Smooth muscle cell (in vitro differentiated cells): Measurements from ENCODE around the gene MCIDAS. TPM values are rescaled to one million over a fixed set of nuclear protein-coding genes. Genes with fewer than 3 reads are reported as not detected.

ENCODE experiments used
- DNase-seq: peaks from one replicate; lab custom pipeline; 2025; ENCODE audit not compliant: unreplicated experiment; lab: John Stamatoyannopoulos, UW
- H2AFZ ChIP-seq: fragments of 200-600 bp; sonication (generic); 2 replicates; pipeline ENCODE4 v1.6.0; 2016; ENCODE audit warnings: antibody characterized with exemption, low read depth, mild to moderate bottlenecking
- H3F3A ChIP-seq: fragments of 200-600 bp; sonication (generic); 2 replicates; pipeline ENCODE4 v1.6.0; 2017; ENCODE audit warnings: antibody characterized with exemption, low read depth
- H3K27ac ChIP-seq: fragments of 200-600 bp; sonication (generic); 2 replicates; pipeline ENCODE4 v1.5.1; 2016; ENCODE audit warnings: low read depth, mild to moderate bottlenecking
- H3K27me3 ChIP-seq: fragments of 200-600 bp; sonication (generic); 2 replicates; pipeline ENCODE4 v1.6.1; 2016; ENCODE audit warnings: low read depth, mild to moderate bottlenecking
- H3K36me3 ChIP-seq: fragments of 200-600 bp; sonication (generic); 2 replicates; pipeline ENCODE4 v1.5.1; 2016; ENCODE audit warnings: low read depth
- H3K4me1 ChIP-seq: fragments of 200-600 bp; sonication (generic); 2 replicates; pipeline ENCODE4 v1.5.1; 2016; ENCODE audit warnings: low read depth
- H3K4me2 ChIP-seq: fragments of 200-600 bp; sonication (generic); 2 replicates; pipeline ENCODE4 v1.6.0; 2016; ENCODE audit warnings: mild to moderate bottlenecking
- H3K4me3 ChIP-seq: fragments of 200-600 bp; sonication (generic); 2 replicates; pipeline ENCODE4 v1.5.1; 2016; ENCODE audit warnings: mild to moderate bottlenecking
- H3K79me2 ChIP-seq: fragments of 200-600 bp; sonication (generic); 2 replicates; pipeline ENCODE4 v1.6.0; 2016; ENCODE audit warnings: low read depth, mild to moderate bottlenecking
- H3K9ac ChIP-seq: fragments of 200-600 bp; sonication (generic); 2 replicates; pipeline ENCODE4 v1.6.0; 2016; ENCODE audit warnings: low read depth
- H3K9me3 ChIP-seq: fragments of 200-600 bp; sonication (generic); replicated peaks from 2 replicates; pipeline ENCODE4 v1.5.1; 2016; ENCODE audit warnings: low read depth
- H4K20me1 ChIP-seq: fragments of 200-600 bp; sonication (generic); 2 replicates; pipeline ENCODE4 v1.6.0; 2016; ENCODE audit warnings: low read depth
- WGBS: methylation state at CpG from one replicate; pipeline ENCODE4 v1.1.7; 2016; ENCODE audit warnings: low lambda C conversion rate; 5-methylcytosine and 5-hydroxymethylcytosine counted together
- polyA plus RNA-seq: library from polyadenylated mRNA; unstranded; fragments of >200 nt; fragmentation: Nextera tagmentation; extraction: Ambion mirVana; gene quantifications from 2 replicates; pipeline ENCODE4 v1.2.1, GENCODE V29; 2016
- total RNA-seq: library from RNA; depleted of rRNA; stranded (reverse); fragments of >200 nt; gene quantifications from 2 replicates; pipeline ENCODE4 v1.2.3, GENCODE V29; 2014
- TF ChIP-seq, protein P1 (sequence below): fragments of 200-600 bp; sonication (generic); IDR thresholded peaks from 2 replicates; pipeline ENCODE4 v1.5.1; 2017; ENCODE audit warnings: borderline replicate concordance, mild to moderate bottlenecking, antibody characterized with exemption; ENCODE audit not compliant: insufficient read depth, poor library complexity, severe bottlenecking

MCIDAS gene
- total and polyA plus RNA-seq, 2 experiments from 2014 or later: not detected

- Histone ChIP-seq H3K36me3 (no peaks in the 10 kb centered on the region), H4K20me1 (no peaks in the 10 kb centered on the region), H3K9ac (peak overlapping the region; percentile 23), H3F3A (no peaks in the 10 kb centered on the region), H3K27me3 (peaks cover 53% of the 10 kb centered on the region), H3K4me3 (peak overlapping the region; percentile 63), H2AFZ (peak overlapping the region; percentile 97), H3K79me2 (no peaks in the 10 kb centered on the region), H3K4me1 (peaks cover 15% of the 10 kb centered on the region), H3K9me3 (no peaks in the 10 kb centered on the region), H3K27ac (no peak overlapping the region), H3K4me2 (peak overlapping the region; percentile 95)
- TF ChIP-seq, protein P1, sequence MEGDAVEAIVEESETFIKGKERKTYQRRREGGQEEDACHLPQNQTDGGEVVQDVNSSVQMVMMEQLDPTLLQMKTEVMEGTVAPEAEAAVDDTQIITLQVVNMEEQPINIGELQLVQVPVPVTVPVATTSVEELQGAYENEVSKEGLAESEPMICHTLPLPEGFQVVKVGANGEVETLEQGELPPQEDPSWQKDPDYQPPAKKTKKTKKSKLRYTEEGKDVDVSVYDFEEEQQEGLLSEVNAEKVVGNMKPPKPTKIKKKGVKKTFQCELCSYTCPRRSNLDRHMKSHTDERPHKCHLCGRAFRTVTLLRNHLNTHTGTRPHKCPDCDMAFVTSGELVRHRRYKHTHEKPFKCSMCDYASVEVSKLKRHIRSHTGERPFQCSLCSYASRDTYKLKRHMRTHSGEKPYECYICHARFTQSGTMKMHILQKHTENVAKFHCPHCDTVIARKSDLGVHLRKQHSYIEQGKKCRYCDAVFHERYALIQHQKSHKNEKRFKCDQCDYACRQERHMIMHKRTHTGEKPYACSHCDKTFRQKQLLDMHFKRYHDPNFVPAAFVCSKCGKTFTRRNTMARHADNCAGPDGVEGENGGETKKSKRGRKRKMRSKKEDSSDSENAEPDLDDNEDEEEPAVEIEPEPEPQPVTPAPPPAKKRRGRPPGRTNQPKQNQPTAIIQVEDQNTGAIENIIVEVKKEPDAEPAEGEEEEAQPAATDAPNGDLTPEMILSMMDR: no peak
- no peak for DNase-seq
- 13% methylated on average over 8 of the region's 8 CpGs for WGBS
Measured at GRCh38 chr5:55173687-55174230, 53.4 kb downstream of the MCIDAS start.

- DNase-seq: peak; percentile 41
- no peaks in the 10 kb centered on the region for H3K9me3 ChIP-seq
- peak within 1 kb of the TSS; percentile 23 for H3K9ac ChIP-seq
- H3F3A ChIP-seq: no peaks in the 10 kb centered on the region
- 1% methylated on average over 26 of the region's 69 CpGs for WGBS
- H2AFZ ChIP-seq: peak within 1 kb of the TSS; percentile 97
- no peak within 1 kb of the TSS for H3K27ac ChIP-seq
- H4K20me1 ChIP-seq: no peaks in the 10 kb centered on the region
- H3K79me2 ChIP-seq: no peaks in the 10 kb centered on the region
- H3K27me3 ChIP-seq: peaks cover 47% of the 10 kb centered on the region
- peak within 1 kb of the TSS; percentile 63 for H3K4me3 ChIP-seq
- TF ChIP-seq, protein P1: no peak
- peak within 1 kb of the TSS; percentile 95 for H3K4me2 ChIP-seq
- no peaks in the 10 kb centered on the region for H3K36me3 ChIP-seq
- H3K4me1 ChIP-seq: peaks cover 15% of the 10 kb centered on the region
Measured at GRCh38 chr5:55172937-55173686, 54.0 kb downstream of the MCIDAS start, which contains the start of gene CDC20B. CDC20B (minus strand) TSS chr5:55173177; CDS start chr5:55173000, 177 bp downstream.

DNA sequence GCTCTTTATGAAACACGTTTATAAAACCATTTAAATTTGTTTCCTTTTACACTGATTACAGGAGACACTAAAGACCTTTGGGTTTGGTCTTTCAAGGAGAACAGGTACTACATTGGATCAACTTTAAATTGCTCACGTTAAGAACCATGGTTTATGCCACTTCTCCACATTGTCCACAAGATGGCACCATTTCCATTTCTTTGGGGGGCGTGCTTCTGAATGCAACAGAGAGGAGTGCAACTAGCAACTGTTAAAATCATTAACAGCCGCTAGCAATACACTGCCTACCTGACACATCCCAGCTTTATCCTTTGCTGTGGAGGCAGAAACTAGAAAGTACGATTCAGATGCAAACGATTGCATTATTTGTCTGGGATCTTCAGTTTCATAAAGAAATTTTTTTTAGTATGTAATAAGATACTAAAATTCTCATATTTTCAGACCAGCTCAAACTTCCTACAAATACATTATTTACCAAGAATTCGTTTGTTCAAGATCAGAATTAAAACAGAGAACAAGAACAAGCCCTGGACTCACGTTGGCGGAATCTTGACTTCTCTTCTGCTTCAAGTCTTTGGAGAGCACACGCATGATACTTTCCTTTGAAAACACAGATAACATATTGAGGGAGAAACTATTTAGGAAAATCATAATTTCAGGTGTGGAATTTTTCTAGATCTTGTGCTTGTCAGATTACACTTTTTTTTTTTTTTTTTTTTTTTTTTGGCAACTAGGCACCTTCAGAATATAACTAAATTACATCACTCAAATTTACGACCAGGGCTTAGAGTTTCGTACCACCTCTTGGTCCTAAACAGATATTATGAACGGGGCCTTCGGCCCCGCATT, 54.8 kb downstream of the MCIDAS start:
- Histone ChIP-seq H4K20me1 (peaks cover 6% of the 10 kb centered on the region), H3K36me3 (no peaks in the 10 kb centered on the region), H2AFZ (peak overlapping the region; percentile 46), H3K9me3 (no peaks in the 10 kb centered on the region), H3F3A (no peaks in the 10 kb centered on the region), H3K4me3 (peak overlapping the region; percentile 63), H3K27me3 (peaks cover 39% of the 10 kb centered on the region), H3K27ac (no peak overlapping the region), H3K9ac (no peak overlapping the region), H3K4me1 (peaks cover 15% of the 10 kb centered on the region), H3K4me2 (peak overlapping the region; percentile 95), H3K79me2 (no peaks in the 10 kb centered on the region)
- WGBS: 14% methylated on average over 15 of the region's 15 CpGs
- TF ChIP-seq, protein P1: peak; percentile 84
- DNase-seq: no peak
